K562 (cell line): ENCODE data around the gene CACNB2. TPM values are rescaled to one million over a fixed set of nuclear protein-coding genes. Genes with fewer than 3 reads are reported as not detected.

ENCODE experiments used
- ATAC-seq: fragments of 200-7000 bp; cut with Tn5 transposase; 3 replicates; pipeline ENCODE4 v1.9.1; 2020; ENCODE audit warnings: moderate library complexity
- BruUV-seq: library from RNA; stranded (reverse); fragments of 400-500 nt; replicated peaks from 2 replicates; lab custom pipeline; 2021; lab: Mats Ljungman, UMichigan
- CTCF ChIA-PET: fragments of 300-600 bp; formaldehyde crosslinking; extraction: SDS; loops from one replicate; lab custom pipeline; 2021; ENCODE audit warnings: low intra/inter-chr PET ratio; lab: Yijun Ruan, JAX
- POLR2A ChIA-PET: fragments of 300-600, 350-650 bp; sonication (Branson Sonifier 250); formaldehyde crosslinking; extraction: SDS; loops from one replicate; lab custom pipeline; 2021; ENCODE audit warnings: antibody characterized with exemption, inconsistent platforms; lab: Yijun Ruan, JAX
- DNase-seq, 4 experiments: peaks; one replicate each; pipeline versions ENCODE4 v3.0.0 to v3.0.0-alpha.2; 2011 to 2018; ENCODE audit warnings: low spot score in 3 of 4, mixed read lengths in 3 of 4; ENCODE audit errors: extremely low read depth in 1 of 4
- FAIRE-seq: peaks from 2 replicates; lab custom pipeline; 2011; peaks lifted over from hg19 to GRCh38; lab: Jason Lieb, UNC
- H2AFZ ChIP-seq: 2 replicates; pipeline ENCODE4 v1.6.0; 2011; ENCODE audit warnings: low read depth, low read length, control low read depth, inconsistent platforms
- H3K27ac ChIP-seq: fragments of 200-600 bp; 3 replicates; pipeline ENCODE4 v1.8.0; 2011; ENCODE audit warnings: low read depth, mild to moderate bottlenecking, control low read depth, inconsistent platforms, low read length, moderate library complexity, mixed read lengths; ENCODE audit errors: extremely low read depth
- H3K27me3 ChIP-seq, 2 experiments: fragments of 300-600 bp in 1 of 2; 2 replicates in 1 of 2; 3 replicates in 1 of 2; pipeline versions ENCODE4 v1.6.0 to v1.8.0; 2011; ENCODE audit warnings: inconsistent platforms in 2 of 2, low read length in 2 of 2, mild to moderate bottlenecking in 1 of 2, mixed read lengths in 1 of 2, moderate library complexity in 1 of 2; ENCODE audit not compliant: control insufficient read depth in 2 of 2, insufficient read depth in 2 of 2
- H3K36me3 ChIP-seq: fragments of 300-600 bp; 3 replicates; pipeline ENCODE4 v1.8.0; 2011; ENCODE audit warnings: mild to moderate bottlenecking, low read length, inconsistent platforms; ENCODE audit not compliant: control insufficient read depth, insufficient read depth
- H3K4me1 ChIP-seq, 2 experiments: fragments of 200-600 bp in 1 of 2; replicated peaks in 1 of 2; 2 replicates in 1 of 2; 3 replicates in 1 of 2; pipeline versions ENCODE4 v1.5.1 to v1.8.0; 2011; ENCODE audit warnings: inconsistent platforms in 2 of 2, low read length in 2 of 2, mild to moderate bottlenecking in 1 of 2, mixed read lengths in 1 of 2, moderate library complexity in 1 of 2; ENCODE audit not compliant: control insufficient read depth in 2 of 2, insufficient read depth in 2 of 2
- H3K4me2 ChIP-seq: 2 replicates; pipeline ENCODE4 v1.6.1; 2011; ENCODE audit warnings: low read length, control low read depth, inconsistent platforms, mixed read lengths; ENCODE audit not compliant: insufficient read depth
- H3K4me3 ChIP-seq: fragments of 200-600 bp; sonication (generic), shearing (Covaris generic); 2 replicates; pipeline ENCODE4 v1.5.1; 2016; ENCODE audit warnings: control low read depth, inconsistent platforms
- H3K79me2 ChIP-seq: fragments of 200-600 bp; 3 replicates; pipeline ENCODE4 v1.8.0; 2011; ENCODE audit warnings: low read length, inconsistent platforms; ENCODE audit not compliant: control insufficient read depth, insufficient read depth
- H3K9ac ChIP-seq, 2 experiments: 2 replicates each; pipeline versions ENCODE4 v1.6.0 to v1.6.1; 2011; ENCODE audit warnings: low read depth in 2 of 2, low read length in 2 of 2, control low read depth in 1 of 2, inconsistent platforms in 1 of 2, mild to moderate bottlenecking in 1 of 2, mixed read lengths in 1 of 2; ENCODE audit not compliant: insufficient read depth in 1 of 2
- H3K9me1 ChIP-seq: one replicate; pipeline ENCODE4 v1.6.0; 2011; ENCODE audit warnings: inconsistent platforms, mild to moderate bottlenecking, low read length, moderate library complexity; ENCODE audit not compliant: control insufficient read depth, insufficient read depth
- H3K9me3 ChIP-seq: replicated peaks from 2 replicates; pipeline ENCODE4 v1.5.1; 2011; ENCODE audit warnings: low read depth, low read length, inconsistent platforms; ENCODE audit not compliant: control insufficient read depth, insufficient read depth
- H4K20me1 ChIP-seq: replicated peaks from 2 replicates; pipeline ENCODE4 v1.6.1; 2011; ENCODE audit warnings: low read length, inconsistent platforms, mixed read lengths; ENCODE audit not compliant: control insufficient read depth, insufficient read depth
- AFF4 ChIP-seq: sonication (generic); formaldehyde crosslinking; IDR thresholded peaks from 2 replicates; pipeline ENCODE4 v1.8.0; 2023; ENCODE audit warnings: mild to moderate bottlenecking, missing genetic modification reagents
- CAMTA2 ChIP-seq: fragments of 250-450 bp; sonication (Bioruptor Pico); conservative IDR thresholded peaks from 2 replicates; pipeline ENCODE4 v1.5.1; 2022
- MITF ChIP-seq: IDR thresholded peaks from 2 replicates; pipeline ENCODE4 v1.6.1; 2014; ENCODE audit warnings: antibody characterized with exemption
- PTBP1 ChIP-seq: fragments of 200-400 bp; formaldehyde crosslinking; IDR thresholded peaks from 2 replicates; pipeline ENCODE4 v1.6.1; 2017; ENCODE audit warnings: low read depth, low read length
- WGBS: fragments of 100-300 bp; shearing (Covaris generic); methylation state at CpG from one replicate; pipeline ENCODE4 v1.1.6; 2016; ENCODE audit warnings: low coverage, mixed read lengths; ENCODE audit not compliant: insufficient coverage; ENCODE audit errors: missing lambda C conversion rate; 5-methylcytosine and 5-hydroxymethylcytosine counted together
- in situ Hi-C: fragments of 300-500 bp; cut with MboI; formaldehyde crosslinking; loops from 4 replicates; pipeline ENCODE4 v1.15.0; 2018; ENCODE audit warnings: inconsistent platforms, mixed read lengths
- intact Hi-C: fragments of 100-400 bp; cut with micrococcal nuclease; formaldehyde crosslinking; loops from 2 replicates; pipeline ENCODE4 v1.14.2; 2022
- polyA plus RNA-seq, 8 experiments: library from polyadenylated mRNA; depleted of rRNA in 4 of 8; stranded (reverse) in 5 of 8; unstranded in 3 of 8; fragments of >200 nt; fragmentation: Nextera tagmentation in 2 of 8; fragmentation: Illumina TruSeq in 1 of 8; extraction: Ambion mirVana in 2 of 8; extraction: Trizol in 1 of 8; gene quantifications; 2 replicates each; pipeline versions ENCODE4 v1.2.1 to v1.2.3, GENCODE V29; 2011 to 2014; ENCODE audit warnings: inconsistent platforms in 1 of 8, missing spikeins in 1 of 8
- total RNA-seq, 7 experiments: library from RNA; depleted of rRNA in 6 of 7; stranded (reverse); fragments of >200 nt in 6 of 7; fragmentation: Illumina TruSeq in 2 of 7; extraction: Trizol in 2 of 7; gene quantifications; 2 replicates each; pipeline versions ENCODE4 v1.2.1 to v1.2.3, GENCODE V29; 2011 to 2021; ENCODE audit warnings: low replicate concordance in 1 of 7

The CACNB2 gene
- total and polyA plus RNA-seq, 9 of the 15 experiments (the other 6 are each of a cell fraction or from before 2014, with no cell fraction given) = 1.8 to 2.2 TPM; not detected in 7

- Histone ChIP-seq H3K79me2 (no peaks in the 10 kb centered on the region), H3K36me3 (no peaks in the 10 kb centered on the region), H3K4me1 (no peaks in the 10 kb centered on the region), H4K20me1 (no peaks in the 10 kb centered on the region), H3K4me3 (no peak overlapping the region), H3K27me3 (no peaks in the 10 kb centered on the region; a peak in 1 of 5 replicates), H3K27ac (no peak overlapping the region), H3K9me3 (no peaks in the 10 kb centered on the region), H3K9me1 (no peaks in the 10 kb centered on the region), H3K4me2 (no peak overlapping the region), H2AFZ (no peak overlapping the region), H3K9ac (no peak overlapping the region)
- DNase-seq (no peak), FAIRE-seq (no peak), ATAC-seq (no peak)
- TF ChIP-seq MITF (no peak), CAMTA2 (CRISPR knock-in tag) (no peak), PTBP1 (no peak), AFF4 (CRISPR knock-in tag) (no peak)
- ChIA-PET CTCF (no interaction called here), POLR2A (no interaction called here)
- 0% methylated on average over 4 of the region's 4 CpGs for WGBS
- in situ Hi-C loops (no loop called here), intact Hi-C loops (no loop called here)
- no TSS peak for BruUV-seq
These were observed 80.9 kb downstream of the CACNB2 start for GRCh38 chr10:18221123-18221522.
